Activated naive CD8-positive, alpha-beta T cell treated with anti-CD3 and anti-CD28 coated beads, Interleukin-2, amount 50 U/mL, for 24 hours (primary cell): ENCODE results near the gene CCDC88C.

ENCODE experiments used
- ATAC-seq: fragments of 150-1000 bp; cut with Tn5 transposase; one replicate; pipeline ENCODE4 v1.10.0; 2021
- DNase-seq: peaks from one replicate; pipeline ENCODE4 v3.0.0; 2021
- H3K27ac Mint-ChIP-seq: one replicate; pipeline ENCODE4 v1.8.0; 2021; ENCODE audit warnings: mild to moderate bottlenecking, mixed read lengths
- H3K27me3 Mint-ChIP-seq: one replicate; pipeline ENCODE4 v1.8.0; 2021; ENCODE audit warnings: mixed read lengths
- H3K36me3 Mint-ChIP-seq: one replicate; pipeline ENCODE4 v1.8.0; 2021; ENCODE audit warnings: low read depth, mixed read lengths
- H3K4me1 Mint-ChIP-seq: one replicate; pipeline ENCODE4 v1.8.0; 2021; ENCODE audit warnings: mixed read lengths
- H3K4me3 Mint-ChIP-seq: one replicate; pipeline ENCODE4 v1.8.0; 2021; ENCODE audit warnings: mild to moderate bottlenecking, moderate library complexity, mixed read lengths
- H3K9me3 Mint-ChIP-seq: one replicate; pipeline ENCODE4 v1.8.0; 2021; ENCODE audit warnings: mixed read lengths

CCDC88C gene

GRCh38 chr14:91295851-91296796 lies 121.5 kb downstream of the CCDC88C start:
- Mint-ChIP-seq H3K27me3 (no peaks in the 10 kb centered on the region), H3K9me3 (no peaks in the 10 kb centered on the region), H3K4me1 (peaks cover 31% of the 10 kb centered on the region), H3K4me3 (no peak overlapping the region), H3K27ac (peak overlapping the region; percentile 67), H3K36me3 (peaks cover 66% of the 10 kb centered on the region)
- no peak for ATAC-seq
- DNase-seq, result no peak

- no peak for ATAC-seq
- no peak for DNase-seq
- Mint-ChIP-seq H3K27ac (no peak overlapping the region), H3K36me3 (peaks cover 64% of the 10 kb centered on the region), H3K4me3 (no peak overlapping the region), H3K9me3 (no peaks in the 10 kb centered on the region), H3K4me1 (peaks cover 23% of the 10 kb centered on the region), H3K27me3 (no peaks in the 10 kb centered on the region)
These were observed 122.3 kb downstream of the CCDC88C start for GRCh38 chr14:91295276-91295845.

GRCh38 chr14:91294153-91294552 lies 123.5 kb downstream of the CCDC88C start:
- DNase-seq (no peak), ATAC-seq (no peak)
- H3K27me3 Mint-ChIP-seq, result no peaks in the 10 kb centered on the region
- H3K4me3 Mint-ChIP-seq, result no peak overlapping the region
- H3K9me3 Mint-ChIP-seq, result no peaks in the 10 kb centered on the region
- no peak overlapping the region for H3K27ac Mint-ChIP-seq
- peaks cover 65% of the 10 kb centered on the region for H3K36me3 Mint-ChIP-seq
- H3K4me1 Mint-ChIP-seq, result peaks cover 11% of the 10 kb centered on the region

- peak overlapping the region; percentile 65 for H3K27ac Mint-ChIP-seq
- DNase-seq (no peak), ATAC-seq (no peak)
- peaks cover 4% of the 10 kb centered on the region for H3K4me1 Mint-ChIP-seq
- H3K9me3 Mint-ChIP-seq, result no peaks in the 10 kb centered on the region
- no peak overlapping the region for H3K4me3 Mint-ChIP-seq
- H3K36me3 Mint-ChIP-seq, result peaks cover 63% of the 10 kb centered on the region
- H3K27me3 Mint-ChIP-seq, result no peaks in the 10 kb centered on the region
These were observed 124.3 kb downstream of the CCDC88C start for GRCh38 chr14:91293281-91293680.

GRCh38 chr14:91292491-91292890 lies 125.1 kb downstream of the CCDC88C start:
- ATAC-seq (no peak), DNase-seq (no peak)
- H3K4me3 Mint-ChIP-seq, result no peak overlapping the region
- H3K36me3 Mint-ChIP-seq, result peaks cover 66% of the 10 kb centered on the region
- no peaks in the 10 kb centered on the region for H3K9me3 Mint-ChIP-seq
- H3K27me3 Mint-ChIP-seq, result no peaks in the 10 kb centered on the region
- peaks cover 4% of the 10 kb centered on the region for H3K4me1 Mint-ChIP-seq
- peak overlapping the region; percentile 85 for H3K27ac Mint-ChIP-seq

- DNase-seq (no peak), ATAC-seq (no peak)
- Mint-ChIP-seq H3K27me3 (no peaks in the 10 kb centered on the region), H3K36me3 (peaks cover 61% of the 10 kb centered on the region), H3K4me3 (no peak overlapping the region), H3K9me3 (no peaks in the 10 kb centered on the region), H3K27ac (peak overlapping the region; percentile 85), H3K4me1 (peaks cover 4% of the 10 kb centered on the region)
These were observed 125.7 kb downstream of the CCDC88C start for GRCh38 chr14:91291786-91292405.

- Mint-ChIP-seq H3K4me3 (no peak overlapping the region), H3K4me1 (peaks cover 10% of the 10 kb centered on the region), H3K36me3 (peaks cover 56% of the 10 kb centered on the region), H3K27me3 (no peaks in the 10 kb centered on the region), H3K27ac (peak overlapping the region; percentile 35), H3K9me3 (no peaks in the 10 kb centered on the region)
- DNase-seq (no peak), ATAC-seq (no peak)
These were observed 126.6 kb downstream of the CCDC88C start for GRCh38 chr14:91290986-91291385.

GRCh38 chr14:91289464-91289863 lies 128.2 kb downstream of the CCDC88C start:
- ATAC-seq (no peak), DNase-seq (no peak)
- Mint-ChIP-seq H3K27ac (no peak overlapping the region), H3K36me3 (peaks cover 65% of the 10 kb centered on the region), H3K27me3 (no peaks in the 10 kb centered on the region), H3K4me3 (no peak overlapping the region), H3K4me1 (peaks cover 22% of the 10 kb centered on the region), H3K9me3 (no peaks in the 10 kb centered on the region)

- no peak overlapping the region for H3K4me3 Mint-ChIP-seq
- H3K27me3 Mint-ChIP-seq, result no peaks in the 10 kb centered on the region
These were observed 128.7 kb downstream of the CCDC88C start for GRCh38 chr14:91288876-91289275.

GRCh38 chr14:91286530-91286937 lies 131.1 kb downstream of the CCDC88C start:
- H3K27ac Mint-ChIP-seq, result peak overlapping the region; percentile 64
- peaks cover 74% of the 10 kb centered on the region for H3K36me3 Mint-ChIP-seq
- H3K9me3 Mint-ChIP-seq, result no peaks in the 10 kb centered on the region
- peaks cover 26% of the 10 kb centered on the region for H3K4me1 Mint-ChIP-seq
- H3K4me3 Mint-ChIP-seq, result no peak overlapping the region
- H3K27me3 Mint-ChIP-seq, result no peaks in the 10 kb centered on the region
- peak; percentile 83 for DNase-seq
- ATAC-seq, result peak; percentile 88

More at GRCh38 chr14:91288876-91289275, 128.7 kb downstream of the CCDC88C start:
- peaks cover 65% of the 10 kb centered on the region for H3K36me3 Mint-ChIP-seq
- peaks cover 24% of the 10 kb centered on the region for H3K4me1 Mint-ChIP-seq
- no peak overlapping the region for H3K27ac Mint-ChIP-seq
- ATAC-seq (no peak), DNase-seq (no peak)
- H3K9me3 Mint-ChIP-seq, result no peaks in the 10 kb centered on the region

- Mint-ChIP-seq H3K9me3 (no peaks in the 10 kb centered on the region), H3K27me3 (no peaks in the 10 kb centered on the region), H3K36me3 (peaks cover 65% of the 10 kb centered on the region), H3K27ac (peak overlapping the region; percentile 52), H3K4me3 (no peak overlapping the region), H3K4me1 (peaks cover 26% of the 10 kb centered on the region)
- ATAC-seq (no peak), DNase-seq (no peak)
These were observed 132.7 kb downstream of the CCDC88C start for GRCh38 chr14:91284791-91285548.

GRCh38 chr14:91284146-91284790 lies 133.4 kb downstream of the CCDC88C start:
- Mint-ChIP-seq H3K27ac (peak overlapping the region; percentile 54), H3K9me3 (no peaks in the 10 kb centered on the region), H3K4me1 (peaks cover 26% of the 10 kb centered on the region), H3K27me3 (no peaks in the 10 kb centered on the region), H3K4me3 (no peak overlapping the region), H3K36me3 (peaks cover 63% of the 10 kb centered on the region)
- DNase-seq (no peak), ATAC-seq (no peak)

- ATAC-seq (no peak), DNase-seq (no peak)
- H3K27ac Mint-ChIP-seq, result peak overlapping the region; percentile 54
- H3K4me3 Mint-ChIP-seq, result no peak overlapping the region
- no peaks in the 10 kb centered on the region for H3K27me3 Mint-ChIP-seq
- peaks cover 59% of the 10 kb centered on the region for H3K36me3 Mint-ChIP-seq
- H3K4me1 Mint-ChIP-seq, result peaks cover 26% of the 10 kb centered on the region
- H3K9me3 Mint-ChIP-seq, result no peaks in the 10 kb centered on the region
These were observed 134.0 kb downstream of the CCDC88C start for GRCh38 chr14:91283666-91284065.
